Immature natural killer cell (primary cell): ENCODE measurements around the gene C6orf62. TPM values are rescaled to one million over a fixed set of nuclear protein-coding genes. Genes with fewer than 3 reads are reported as not detected.
"Not testable (repeated sequence)": the region's sequence is repeated elsewhere in the genome, so short reads cannot be mapped to it uniquely, and the experiment has no call there.

Experiments used
- DNase-seq, 3 donors: peaks; one replicate each; pipeline ENCODE4 v3.0.0; 2022; ENCODE audit warnings: mixed read lengths in 1 of 3
- H3K27ac Mint-ChIP-seq, 6 donors: one replicate each; pipeline ENCODE4 v1.8.0; 2020; ENCODE audit warnings: mixed read lengths in 6 of 6, mild to moderate bottlenecking in 5 of 6, inconsistent platforms in 4 of 6, moderate library complexity in 3 of 6
- H3K27me3 Mint-ChIP-seq, 3 donors: one replicate each; pipeline ENCODE4 v1.8.0; 2020 to 2021; ENCODE audit warnings: low read depth in 3 of 3, mild to moderate bottlenecking in 3 of 3, mixed read lengths in 3 of 3, moderate library complexity in 3 of 3, inconsistent platforms in 1 of 3
- H3K36me3 Mint-ChIP-seq, 3 donors: one replicate each; pipeline ENCODE4 v1.8.0; 2020; ENCODE audit warnings: mixed read lengths in 3 of 3, inconsistent platforms in 2 of 3, mild to moderate bottlenecking in 2 of 3
- H3K4me1 Mint-ChIP-seq, 2 donors: one replicate each; pipeline ENCODE4 v1.8.0; 2020; ENCODE audit warnings: inconsistent platforms in 2 of 2, mild to moderate bottlenecking in 2 of 2, mixed read lengths in 2 of 2, moderate library complexity in 1 of 2
- H3K4me3 Mint-ChIP-seq, 5 donors: one replicate each; pipeline ENCODE4 v1.8.0; 2020; ENCODE audit warnings: mild to moderate bottlenecking in 5 of 5, mixed read lengths in 5 of 5, inconsistent platforms in 3 of 5, moderate library complexity in 3 of 5
- H3K9me3 Mint-ChIP-seq, 6 donors: one replicate each; pipeline ENCODE4 v1.8.0; 2020; ENCODE audit warnings: mild to moderate bottlenecking in 6 of 6, mixed read lengths in 6 of 6, inconsistent platforms in 4 of 6, moderate library complexity in 3 of 6
- polyA plus RNA-seq, 3 donors: library from polyadenylated mRNA; unstranded; fragments of 300-500 nt; fragmentation: Illumina TruSeq; gene quantifications; one replicate each; pipeline ENCODE4 v1.2.3, GENCODE V29; 2021

C6orf62 gene
- polyA plus RNA-seq, 3 donors from 2014 or later, result 63.0 to 140 (median 96.4) TPM

DNA sequence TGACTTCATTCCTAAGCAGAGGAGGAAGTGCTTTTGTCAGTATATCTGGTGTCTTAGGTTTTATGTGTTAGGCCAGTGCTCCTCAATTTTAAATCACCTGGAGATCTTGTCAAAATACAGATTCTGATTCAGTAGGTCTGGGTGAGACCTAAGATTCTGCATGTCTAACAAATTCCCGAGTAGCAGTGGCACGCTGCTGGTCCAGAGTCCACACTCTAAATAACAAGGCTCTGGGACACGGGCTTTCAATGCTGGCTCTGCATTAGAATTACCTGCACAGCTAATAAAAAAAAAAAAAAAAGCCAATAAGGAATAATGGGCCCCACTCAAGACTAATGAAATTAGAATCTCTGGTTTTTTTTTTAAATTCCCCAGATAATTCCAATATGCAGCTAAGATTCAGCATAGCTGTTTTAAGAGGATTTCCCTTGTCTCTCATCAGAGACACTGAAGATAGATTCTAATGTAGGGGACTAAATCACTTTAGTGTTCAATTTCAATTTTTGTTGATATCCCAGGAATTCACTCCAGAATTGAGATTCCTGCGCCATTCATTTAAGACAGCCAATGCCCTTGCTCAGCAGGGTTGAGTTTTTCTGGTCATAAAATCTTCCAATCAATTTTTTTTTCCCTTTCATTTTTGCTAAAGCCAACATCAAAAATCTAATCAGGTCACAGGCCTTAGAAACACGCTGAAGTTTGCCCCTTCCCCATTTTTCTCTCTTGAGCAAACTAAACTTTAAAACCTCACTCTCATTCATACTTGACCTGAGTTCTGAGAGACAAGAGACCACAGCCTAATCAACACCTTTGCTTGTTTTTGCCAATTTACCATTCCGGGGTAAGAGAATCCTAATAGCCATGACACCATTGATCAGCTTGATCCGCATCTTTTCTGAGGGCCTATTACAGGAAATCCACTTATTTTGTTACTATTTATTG is 54.6 kb downstream of the C6orf62 start:
- Mint-ChIP-seq H3K4me3 (peak overlapping the region in 4 of 5 donors; percentile 98 to 100 (median 98)), H3K36me3 (peaks cover 4 to 27% (median 4%) of the 10 kb centered on the region in 3 donors), H3K9me3 (no peaks in the 10 kb centered on the region), H3K4me1 (peaks cover 53 to 86% of the 10 kb centered on the region in 2 donors), H3K27me3 (peaks cover 9 to 24% (median 11%) of the 10 kb centered on the region in 3 donors), H3K27ac (peak overlapping the region; percentile 46 to 99 (median 84))
- DNase-seq, result no peak

DNA sequence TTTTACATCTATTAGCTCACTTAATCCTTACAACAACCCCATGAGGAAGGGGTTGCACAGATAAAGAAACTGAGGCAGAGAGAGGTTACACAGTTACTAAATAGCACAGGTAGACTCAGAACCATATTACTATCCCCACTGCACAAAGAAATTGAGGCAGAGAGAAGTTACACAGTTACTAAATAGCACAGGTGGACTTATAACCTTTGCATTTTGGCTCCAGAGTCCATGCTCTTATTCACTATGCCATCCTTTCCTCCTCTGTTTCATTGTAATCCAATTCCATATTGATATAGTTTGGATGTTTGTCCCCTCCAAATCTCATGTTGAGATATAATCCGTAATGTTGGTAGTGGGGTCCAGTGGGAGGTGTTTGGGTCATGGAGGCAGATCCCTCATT is 55.8 kb downstream of the C6orf62 start:
- peaks cover 9 to 26% (median 13%) of the 10 kb centered on the region in 3 donors for H3K27me3 Mint-ChIP-seq
- DNase-seq, result no peak
- no peak overlapping the region for H3K4me3 Mint-ChIP-seq
- H3K9me3 Mint-ChIP-seq, result no peaks in the 10 kb centered on the region
- peaks cover 4 to 30% (median 4%) of the 10 kb centered on the region in 3 donors for H3K36me3 Mint-ChIP-seq
- peaks cover 55 to 88% of the 10 kb centered on the region in 2 donors for H3K4me1 Mint-ChIP-seq
- no peak overlapping the region for H3K27ac Mint-ChIP-seq

DNA sequence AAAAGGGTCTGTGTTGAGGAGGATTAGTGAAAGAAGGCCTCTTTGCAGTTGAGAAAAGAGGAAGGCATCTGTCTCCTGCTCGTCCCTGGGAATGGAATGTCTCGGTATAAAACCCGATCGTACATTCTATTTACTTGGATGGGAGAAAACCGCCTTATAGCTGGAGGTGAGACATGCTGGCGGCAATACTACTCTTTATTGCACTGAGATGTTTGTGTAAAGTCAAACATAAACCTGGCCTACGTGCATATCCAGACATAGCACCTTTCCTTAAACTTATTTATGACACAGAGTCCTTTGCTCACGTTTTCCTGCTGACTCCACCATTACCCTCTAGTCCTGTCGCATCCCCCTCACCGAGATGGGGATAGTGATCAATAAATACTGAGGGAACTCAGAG is 56.7 kb downstream of the C6orf62 start:
- Mint-ChIP-seq H3K9me3 (no peaks in the 10 kb centered on the region), H3K4me3 (no peak overlapping the region), H3K4me1 (peaks cover 51 to 90% of the 10 kb centered on the region in 2 donors), H3K36me3 (peaks cover 4 to 34% (median 9%) of the 10 kb centered on the region in 3 donors), H3K27ac (no peak overlapping the region), H3K27me3 (peaks cover 9 to 22% (median 13%) of the 10 kb centered on the region in 3 donors)
- DNase-seq, result no peak

DNA sequence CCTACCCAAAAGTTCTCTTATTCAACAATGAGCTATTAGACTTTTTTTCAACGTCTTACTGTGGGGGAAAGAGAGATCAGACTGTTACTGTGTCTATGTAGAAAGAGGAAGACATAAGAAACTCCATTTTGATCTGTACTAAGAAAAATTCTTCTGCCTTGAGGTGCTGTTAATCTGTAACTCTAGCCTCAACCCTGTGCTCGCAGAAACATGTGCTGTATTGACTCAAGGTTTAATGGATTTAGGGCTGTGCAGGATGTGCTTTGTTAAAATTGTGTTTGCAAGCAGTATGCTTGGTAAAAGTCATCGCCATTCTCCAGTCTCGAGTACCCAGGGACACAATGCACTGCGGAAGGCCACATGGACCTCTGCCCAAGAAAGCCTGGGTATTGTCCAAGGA is 57.2 kb downstream of the C6orf62 start:
- peaks cover 47 to 89% of the 10 kb centered on the region in 2 donors for H3K4me1 Mint-ChIP-seq
- H3K27me3 Mint-ChIP-seq, result peaks cover 4 to 17% (median 9%) of the 10 kb centered on the region in 3 donors
- not testable (repeated sequence) for H3K9me3 Mint-ChIP-seq, H3K27ac Mint-ChIP-seq, H3K4me3 Mint-ChIP-seq, DNase-seq
- H3K36me3 Mint-ChIP-seq, result peaks cover 4 to 34% (median 9%) of the 10 kb centered on the region in 3 donors

DNA sequence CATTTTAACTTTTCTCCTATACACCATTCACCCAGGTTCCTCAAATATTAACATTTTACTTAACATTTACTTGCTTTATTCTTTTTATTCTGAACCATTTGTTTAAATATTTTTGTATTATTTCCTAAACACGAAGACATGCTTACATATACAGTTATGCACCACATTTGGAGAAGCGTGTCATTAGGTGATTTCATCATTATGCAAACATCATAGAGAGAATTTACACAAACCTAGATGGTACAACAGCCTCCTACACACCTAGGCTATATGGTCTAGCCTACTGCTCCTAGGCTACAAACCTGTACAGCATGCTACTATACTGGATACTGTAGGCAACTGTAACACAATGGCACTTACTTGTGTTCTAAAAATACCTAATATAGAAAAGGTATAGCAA is 58.8 kb downstream of the C6orf62 start:
- no peaks in the 10 kb centered on the region for H3K9me3 Mint-ChIP-seq
- DNase-seq, result no peak
- H3K36me3 Mint-ChIP-seq, result peaks cover 8 to 43% (median 9%) of the 10 kb centered on the region in 3 donors
- peaks cover 0 to 2% (median 2%) of the 10 kb centered on the region in 3 donors for H3K27me3 Mint-ChIP-seq
- peaks cover 40 to 89% of the 10 kb centered on the region in 2 donors for H3K4me1 Mint-ChIP-seq
- H3K27ac Mint-ChIP-seq, result no peak overlapping the region
- H3K4me3 Mint-ChIP-seq, result no peak overlapping the region

DNA sequence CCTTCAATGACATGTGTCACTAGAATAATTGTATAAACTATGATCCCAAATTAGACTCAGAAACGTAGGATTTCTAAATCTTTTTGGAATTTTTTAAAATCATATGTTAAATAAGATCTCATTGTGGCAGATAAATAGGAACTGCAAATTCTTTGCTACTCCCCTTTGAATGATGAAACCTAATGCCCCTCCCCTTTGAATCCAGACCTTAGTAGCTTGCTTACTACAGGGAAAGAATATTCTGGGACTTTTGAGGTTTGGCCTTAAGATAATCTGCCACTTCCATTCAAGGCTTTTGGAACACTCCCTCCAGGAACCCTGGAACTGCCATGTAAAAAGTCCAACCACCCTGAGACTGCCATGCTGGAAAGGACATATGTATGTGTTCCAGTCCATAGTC is 59.4 kb downstream of the C6orf62 start:
- peaks cover 6 to 40% (median 8%) of the 10 kb centered on the region in 3 donors for H3K36me3 Mint-ChIP-seq

DNA sequence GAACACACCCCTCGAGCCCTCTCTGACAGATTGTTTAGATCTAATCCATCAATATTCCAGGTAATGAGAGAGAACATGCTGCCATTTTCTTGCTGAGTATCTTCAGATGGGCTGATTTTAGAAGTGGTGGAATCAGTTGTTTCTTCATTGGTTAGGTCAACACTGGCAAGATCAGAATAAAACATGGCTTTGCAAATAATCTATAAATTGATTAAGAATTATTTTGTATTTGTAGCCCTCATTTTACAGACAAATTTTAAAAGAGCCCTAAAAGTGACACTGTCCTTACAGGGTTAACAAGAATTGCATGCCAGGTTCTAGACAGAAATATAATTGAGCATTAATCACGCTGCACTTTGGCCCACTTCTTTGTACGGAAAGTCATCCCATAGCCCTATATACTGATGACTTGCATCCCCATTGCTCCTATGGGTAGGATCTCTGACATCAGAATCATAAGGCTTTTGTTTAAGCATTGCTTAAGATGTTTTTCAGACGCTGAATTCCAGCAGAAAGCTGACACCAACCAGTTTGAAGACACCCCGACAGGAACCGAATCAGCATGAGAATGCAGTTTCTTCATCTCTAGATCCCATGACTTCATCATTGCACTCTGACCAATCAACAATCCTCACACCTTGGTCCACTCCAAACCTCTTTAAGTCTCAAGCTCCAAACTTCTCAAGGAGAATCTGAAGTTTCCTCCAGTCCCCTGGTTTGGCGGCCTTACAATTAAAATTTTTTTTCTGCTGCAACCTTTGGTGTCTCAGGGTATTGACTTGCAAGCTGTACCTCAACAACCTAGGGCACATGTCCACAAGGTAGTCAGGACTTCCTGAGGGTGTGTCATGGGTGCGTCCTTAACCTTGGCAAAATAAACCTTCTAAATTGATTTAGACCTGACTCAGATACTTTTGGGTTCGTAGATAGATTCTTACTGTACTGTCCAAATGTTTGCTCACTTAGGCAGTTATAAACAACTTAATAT is 60.1 kb downstream of the C6orf62 start:
- H3K9me3 Mint-ChIP-seq, result no peaks in the 10 kb centered on the region
- peaks cover 6 to 37% (median 8%) of the 10 kb centered on the region in 3 donors for H3K36me3 Mint-ChIP-seq
- H3K4me3 Mint-ChIP-seq, result no peak overlapping the region
- DNase-seq, result no peak
- H3K4me1 Mint-ChIP-seq, result peaks cover 32 to 80% of the 10 kb centered on the region in 2 donors
- H3K27ac Mint-ChIP-seq, result peak overlapping the region in 1 of 6 donors; percentile 11
- H3K27me3 Mint-ChIP-seq, result peaks cover 0 to 2% (median 1%) of the 10 kb centered on the region in 3 donors

More for the DNA sequence above, 59.4 kb downstream of the C6orf62 start:
- DNase-seq, result no peak
- Mint-ChIP-seq H3K4me1 (peaks cover 35 to 85% of the 10 kb centered on the region in 2 donors), H3K27me3 (peaks cover 0 to 2% (median 1%) of the 10 kb centered on the region in 3 donors), H3K4me3 (no peak overlapping the region), H3K27ac (peak overlapping the region in 1 of 6 donors; percentile 11), H3K9me3 (no peaks in the 10 kb centered on the region)

DNA sequence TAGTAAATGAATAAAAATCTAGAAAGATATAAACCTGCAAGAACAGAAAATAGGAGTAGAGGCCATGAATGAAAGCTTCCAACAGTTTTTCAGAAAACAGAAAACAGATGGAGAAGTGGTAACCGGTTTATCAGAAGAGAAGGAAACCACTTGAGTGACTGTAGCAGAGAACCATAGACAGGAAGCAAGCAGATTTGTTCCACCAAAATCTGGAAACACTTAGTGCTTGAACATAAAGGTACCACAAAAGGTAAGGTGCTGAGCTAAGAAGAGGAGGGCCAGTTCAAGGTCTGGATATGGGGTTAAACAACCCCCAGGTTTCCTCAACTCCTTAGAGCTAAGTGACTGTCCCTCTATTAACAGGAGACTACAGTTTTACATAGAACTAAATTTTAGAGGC is 63.7 kb downstream of the C6orf62 start:
- Mint-ChIP-seq H3K27ac (no peak overlapping the region), H3K4me3 (no peak overlapping the region), H3K9me3 (no peaks in the 10 kb centered on the region), H3K4me1 (peaks cover 20 to 56% of the 10 kb centered on the region in 2 donors), H3K27me3 (peaks cover 0 to 2% (median 1%) of the 10 kb centered on the region in 3 donors), H3K36me3 (peaks cover 9 to 34% (median 17%) of the 10 kb centered on the region in 3 donors)
- DNase-seq, result no peak

Other genes starting within 250 kb of the C6orf62 start
- under 1 TPM in 1 of 3 donors, not detected in 2; 0.06 TPM for gene GPLD1, start 229.6 kb downstream of the C6orf62 start, polyA plus RNA-seq
- gene ALDH5A1, start 224.2 kb downstream of the C6orf62 start, polyA plus RNA-seq, result 1 to 10 TPM; 3.6 to 8.7 (median 6.1) TPM
- gene KIAA0319, start 73.0 kb downstream of the C6orf62 start, polyA plus RNA-seq, result not detected
- gene TDP2, start 52.3 kb downstream of the C6orf62 start, polyA plus RNA-seq, result 10 to 100 TPM; 40.6 to 49.7 (median 46.5) TPM
- 10 to 100 TPM in 2 of 3 donors, 1 to 10 TPM in 1; 6.2 to 17.1 (median 16.5) TPM for gene ACOT13, start 52.1 kb downstream of the C6orf62 start, polyA plus RNA-seq
- gene GMNN, start 55.8 kb upstream of the C6orf62 start, polyA plus RNA-seq, result 1 to 10 TPM; 5.1 to 9.6 (median 5.2) TPM
- not detected for gene ARMH2, start 79.8 kb upstream of the C6orf62 start, polyA plus RNA-seq
- gene RIPOR2, start 216.8 kb upstream of the C6orf62 start, polyA plus RNA-seq, result 100 to 1,000 TPM; 262 to 392 (median 334) TPM